ENCODE data around the gene ATRNL1. TPM values are rescaled to one million over a fixed set of nuclear protein-coding genes. Genes with fewer than 3 reads are reported as not detected.
A peak's percentile ranks its signal among the peaks of the same experiment; 100 is the strongest.
"Not testable (repeated sequence)": the region's sequence is repeated elsewhere in the genome, so short reads cannot be mapped to it uniquely, and the experiment has no call there.

Gene ATRNL1
- polyA plus RNA-seq, 1 of the 3 experiments (the other 2 are of a cell fraction), result 0.67 TPM

- H3K9me2 ChIP-seq, result no peaks in the 10 kb centered on the region
- WGBS (ENCODE audit: low lambda C conversion rate), result 49% methylated on average over 3 of the region's 3 CpGs
- no peak overlapping the region for H2AFZ ChIP-seq (ENCODE audit: low read depth)
- no peak overlapping the region for H3K4me3 ChIP-seq (ENCODE audit: low read depth in 2 of 2, low read length in 1 of 2)
- H3K9me3 ChIP-seq, result no peaks in the 10 kb centered on the region; the same call in 1 of the 2 replicates
- H3K4me2 ChIP-seq, result no peak overlapping the region
- no peaks in the 10 kb centered on the region for H3K36me3 ChIP-seq (replicated peaks in 1 of 2; ENCODE audit: control insufficient read depth in 1 of 2, insufficient read depth in 2 of 2, low read length in 1 of 2)
- POLR2A ChIA-PET, result no interaction called here
- TF ChIP-seq TAF1 (IDR thresholded peaks at IDR 0.05; ENCODE audit: borderline replicate concordance, low read depth, low read length) (no peak), FOSL2 (IDR thresholded peaks at IDR 0.05; ENCODE audit: borderline replicate concordance, low read depth) (no peak), CTCF (IDR thresholded peaks at IDR 0.05) (no peak), NFIC (IDR thresholded peaks at IDR 0.05; ENCODE audit: borderline replicate concordance) (no peak)
- no peak overlapping the region for H3K9ac ChIP-seq
- H3K27me3 ChIP-seq (ENCODE audit: insufficient read depth), result no peaks in the 10 kb centered on the region
- no peak overlapping the region for H3K27ac ChIP-seq (ENCODE audit: low read depth in 2 of 2, low read length in 1 of 2)
- CTCF ChIA-PET, result interaction anchor here (1.1 kb wide), 1 partner anchor 1139 kb away, joined by 3 read pairs; no protein-coding TSS in a partner anchor
- H3K4me1 ChIP-seq (ENCODE audit: control insufficient read depth in 1 of 2, insufficient read depth in 2 of 2, low read depth in 1 of 2, low read length in 1 of 2), result no peaks in the 10 kb centered on the region
- no peaks in the 10 kb centered on the region for H3K79me2 ChIP-seq (ENCODE audit: insufficient read depth)
- DNase-seq, result no peak
- H3F3A ChIP-seq (replicated peaks; ENCODE audit: insufficient read depth), result no peaks in the 10 kb centered on the region
- no peaks in the 10 kb centered on the region for H4K20me1 ChIP-seq (ENCODE audit: insufficient read depth)
Observed at GRCh38 chr10:115173915-115174443, 80.8 kb downstream of the ATRNL1 start.

- H3K27me3 ChIP-seq (ENCODE audit: insufficient read depth); H3K79me2 ChIP-seq (ENCODE audit: insufficient read depth); CTCF ChIA-PET; H3K36me3 ChIP-seq (replicated peaks in 1 of 2; ENCODE audit: control insufficient read depth in 1 of 2, insufficient read depth in 2 of 2, low read length in 1 of 2); H3K27ac ChIP-seq (ENCODE audit: low read depth in 2 of 2, low read length in 1 of 2); DNase-seq; H3K9me2 ChIP-seq; H3K9me3 ChIP-seq; H3F3A ChIP-seq (replicated peaks; ENCODE audit: insufficient read depth); H3K9ac ChIP-seq; H3K4me1 ChIP-seq (ENCODE audit: control insufficient read depth in 1 of 2, insufficient read depth in 2 of 2, low read depth in 1 of 2, low read length in 1 of 2); POLR2A ChIA-PET; H4K20me1 ChIP-seq (ENCODE audit: insufficient read depth): not testable (repeated sequence)
- Histone ChIP-seq H2AFZ (ENCODE audit: low read depth) (peak overlapping the region; percentile 85; the same call in 1 of the 2 replicates), H3K4me3 (ENCODE audit: low read depth in 2 of 2, low read length in 1 of 2) (peak overlapping the region; percentile 30 to 60; a peak in 2 of 4 replicates), H3K4me2 (peak overlapping the region; percentile 37)
- WGBS (ENCODE audit: low lambda C conversion rate), result 65% methylated on average over 2 of the region's 2 CpGs
Observed at GRCh38 chr10:115207276-115207675, 114.1 kb downstream of the ATRNL1 start.

- Histone ChIP-seq H3K27ac (ENCODE audit: low read depth in 2 of 2, low read length in 1 of 2) (no peak overlapping the region), H3K4me1 (ENCODE audit: control insufficient read depth in 1 of 2, insufficient read depth in 2 of 2, low read depth in 1 of 2, low read length in 1 of 2) (no peaks in the 10 kb centered on the region; a peak in 1 of 4 replicates), H2AFZ (ENCODE audit: low read depth) (no peak overlapping the region), H3K4me3 (ENCODE audit: low read depth in 2 of 2, low read length in 1 of 2) (no peak overlapping the region), H3K4me2 (no peak overlapping the region), H3K9me3 (no peaks in the 10 kb centered on the region), H3K27me3 (ENCODE audit: insufficient read depth) (no peaks in the 10 kb centered on the region), H3K79me2 (ENCODE audit: insufficient read depth) (no peaks in the 10 kb centered on the region), H3K9me2 (no peaks in the 10 kb centered on the region), H4K20me1 (ENCODE audit: insufficient read depth) (no peaks in the 10 kb centered on the region), H3F3A (replicated peaks; ENCODE audit: insufficient read depth) (no peaks in the 10 kb centered on the region), H3K9ac (no peak overlapping the region), H3K36me3 (replicated peaks in 1 of 2; ENCODE audit: control insufficient read depth in 1 of 2, insufficient read depth in 2 of 2, low read length in 1 of 2) (no peaks in the 10 kb centered on the region)
- TF ChIP-seq ELF1 (IDR thresholded peaks at IDR 0.05) (no peak), CTCF (IDR thresholded peaks at IDR 0.05) (no peak), JUND (IDR thresholded peaks at IDR 0.05) (no peak), NRF1 (IDR thresholded peaks at IDR 0.05; ENCODE audit: low read depth, low read length) (no peak), IRF3 (IDR thresholded peaks at IDR 0.05; ENCODE audit: low read depth, low read length) (no peak), GABPA (IDR thresholded peaks at IDR 0.05; ENCODE audit: low read depth) (no peak), POLR2AphosphoS5 (IDR thresholded peaks at IDR 0.05; ENCODE audit: low read depth, low read length) (no peak), USF2 (IDR thresholded peaks at IDR 0.05; ENCODE audit: borderline replicate concordance, low read depth, low read length) (no peak), YY1 (IDR thresholded peaks at IDR 0.05; ENCODE audit: low read depth) (no peak), GATA2 (CRISPR knock-in tag; IDR thresholded peaks at IDR 0.05) (no peak), RCOR1 (IDR thresholded peaks at IDR 0.05; ENCODE audit: low read length) (no peak), TCF12 (IDR thresholded peaks at IDR 0.05) (no peak)
- CTCF ChIA-PET, result no interaction called here
- DNase-seq, result no peak
- 67% methylated on average over 1 of the region's 1 CpG for WGBS (ENCODE audit: low lambda C conversion rate)
- POLR2A ChIA-PET, result no interaction called here
Observed at GRCh38 chr10:115209133-115209532, 116.0 kb downstream of the ATRNL1 start.
